AG09309 (cell line): ENCODE data around the gene PRKAG1.

ENCODE experiments used
- DNase-seq: peaks from one replicate; pipeline ENCODE4 v3.0.0-alpha.2; 2010; ENCODE audit warnings: low read depth
- H3K4me3 ChIP-seq: 2 replicates; pipeline ENCODE4 v1.5.1; 2011; ENCODE audit warnings: mild to moderate bottlenecking, low read depth, low read length, moderate library complexity; ENCODE audit not compliant: control insufficient read depth
- TF ChIP-seq, protein P1 (sequence below): IDR thresholded peaks from 2 replicates; pipeline ENCODE4 v1.5.1; 2011; ENCODE audit warnings: mild to moderate bottlenecking, low read depth, low read length, inconsistent platforms; ENCODE audit not compliant: insufficient read depth, control insufficient read depth; ENCODE audit errors: missing control alignments

PRKAG1 gene

DNA sequence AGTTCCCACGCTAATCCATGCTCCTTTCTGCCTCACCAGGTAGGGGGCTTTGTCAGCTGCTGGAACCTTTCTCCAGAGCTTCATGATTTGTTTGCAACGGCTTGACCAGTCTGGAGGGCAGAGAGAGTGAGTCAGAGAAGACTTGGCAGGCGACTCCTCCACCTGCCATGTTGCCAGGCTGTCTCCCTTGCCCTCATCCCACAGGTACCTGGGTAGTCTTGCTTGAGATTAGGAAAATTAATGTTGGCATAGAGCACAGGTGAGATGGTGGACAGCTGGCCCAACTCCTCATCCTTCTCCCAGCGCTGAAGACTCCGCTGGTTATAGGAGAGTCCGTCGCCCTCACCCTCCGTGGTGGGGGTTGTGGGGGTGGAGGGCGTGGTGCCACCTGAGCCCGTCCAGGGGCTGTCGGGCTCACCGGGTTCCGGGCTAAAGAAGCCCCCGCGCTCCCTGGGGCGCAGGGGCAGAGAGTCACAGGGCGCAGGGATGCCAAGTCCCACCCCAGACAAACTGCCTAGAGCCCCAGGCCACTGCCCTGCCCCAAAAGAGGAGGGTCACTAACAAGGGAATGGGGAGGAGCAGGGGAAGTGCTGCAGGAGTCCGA lies 23.4 kb upstream of the PRKAG1 start:
- TF ChIP-seq, protein P1, sequence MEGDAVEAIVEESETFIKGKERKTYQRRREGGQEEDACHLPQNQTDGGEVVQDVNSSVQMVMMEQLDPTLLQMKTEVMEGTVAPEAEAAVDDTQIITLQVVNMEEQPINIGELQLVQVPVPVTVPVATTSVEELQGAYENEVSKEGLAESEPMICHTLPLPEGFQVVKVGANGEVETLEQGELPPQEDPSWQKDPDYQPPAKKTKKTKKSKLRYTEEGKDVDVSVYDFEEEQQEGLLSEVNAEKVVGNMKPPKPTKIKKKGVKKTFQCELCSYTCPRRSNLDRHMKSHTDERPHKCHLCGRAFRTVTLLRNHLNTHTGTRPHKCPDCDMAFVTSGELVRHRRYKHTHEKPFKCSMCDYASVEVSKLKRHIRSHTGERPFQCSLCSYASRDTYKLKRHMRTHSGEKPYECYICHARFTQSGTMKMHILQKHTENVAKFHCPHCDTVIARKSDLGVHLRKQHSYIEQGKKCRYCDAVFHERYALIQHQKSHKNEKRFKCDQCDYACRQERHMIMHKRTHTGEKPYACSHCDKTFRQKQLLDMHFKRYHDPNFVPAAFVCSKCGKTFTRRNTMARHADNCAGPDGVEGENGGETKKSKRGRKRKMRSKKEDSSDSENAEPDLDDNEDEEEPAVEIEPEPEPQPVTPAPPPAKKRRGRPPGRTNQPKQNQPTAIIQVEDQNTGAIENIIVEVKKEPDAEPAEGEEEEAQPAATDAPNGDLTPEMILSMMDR: no peak
- DNase-seq: no peak
- H3K4me3 ChIP-seq: no peak overlapping the region

DNA sequence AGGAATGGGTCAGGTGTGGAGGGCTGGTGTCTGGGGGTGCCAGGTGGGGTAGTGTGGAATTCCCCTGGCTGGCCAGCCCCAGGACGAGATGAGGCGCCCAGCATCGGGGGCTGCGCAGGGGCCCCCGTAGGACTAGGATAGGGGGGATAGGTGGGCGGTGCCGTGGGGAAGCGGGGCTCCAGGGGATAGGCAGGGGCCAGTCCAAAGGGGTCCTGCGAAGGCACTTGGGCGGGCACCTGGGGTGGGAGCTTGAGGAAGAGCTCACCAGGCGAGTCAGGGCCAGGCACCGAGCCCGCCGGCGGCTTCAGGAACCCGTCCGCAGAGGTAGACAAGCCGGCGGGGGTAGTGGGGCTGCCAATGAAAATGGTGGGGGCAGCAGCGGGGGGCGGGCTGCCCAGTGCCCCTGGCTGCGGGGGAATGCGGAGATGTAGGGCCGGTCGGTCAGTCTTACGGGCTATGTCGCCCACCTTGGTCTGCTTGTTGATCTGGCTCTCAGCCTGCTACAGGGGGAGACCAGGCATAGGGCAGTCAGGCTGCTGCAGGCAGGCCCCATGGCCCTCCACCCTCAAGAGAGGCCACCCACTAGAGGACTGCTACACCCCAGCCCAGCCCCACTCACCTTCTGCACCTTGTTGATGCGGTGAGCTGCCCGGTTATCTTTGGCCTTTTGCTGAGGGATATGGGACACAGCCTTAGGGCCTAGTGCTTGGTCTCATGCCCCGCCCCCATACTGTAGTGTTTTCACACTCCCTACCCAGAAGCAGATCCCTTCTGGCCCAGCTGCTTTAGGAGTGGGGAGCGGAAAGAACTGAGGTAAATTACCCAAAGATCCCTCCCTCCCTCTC lies 22.7 kb upstream of the PRKAG1 start:
- no peak overlapping the region for H3K4me3 ChIP-seq
- TF ChIP-seq, protein P1: no peak
- no peak for DNase-seq

DNA sequence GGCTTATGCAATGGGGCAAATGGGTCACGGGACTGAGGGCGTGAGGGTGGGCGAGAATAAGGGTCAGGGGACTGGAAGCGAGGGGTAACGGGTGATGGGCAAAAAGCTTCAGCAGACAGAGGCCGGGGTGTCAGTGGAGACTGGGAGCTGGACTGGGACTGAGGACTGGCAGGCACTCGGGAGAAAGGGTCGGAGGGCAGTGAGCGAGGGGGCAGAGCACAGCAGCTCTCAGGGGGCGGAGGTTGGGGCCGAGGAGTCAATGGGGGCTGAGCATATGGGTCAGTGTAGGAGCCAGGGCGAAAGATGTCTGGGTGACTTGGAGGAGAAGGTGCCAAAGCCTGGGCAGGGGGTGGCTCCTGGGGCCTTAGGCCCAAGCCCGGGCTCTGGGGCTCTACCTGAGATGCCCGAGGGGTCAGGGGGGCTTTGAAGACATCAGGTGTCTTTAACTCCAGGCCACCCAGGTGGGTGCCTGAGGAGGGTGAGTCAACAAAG lies 21.8 kb upstream of the PRKAG1 start:
- TF ChIP-seq, protein P1: no peak
- DNase-seq: no peak
- H3K4me3 ChIP-seq: no peak overlapping the region

DNA sequence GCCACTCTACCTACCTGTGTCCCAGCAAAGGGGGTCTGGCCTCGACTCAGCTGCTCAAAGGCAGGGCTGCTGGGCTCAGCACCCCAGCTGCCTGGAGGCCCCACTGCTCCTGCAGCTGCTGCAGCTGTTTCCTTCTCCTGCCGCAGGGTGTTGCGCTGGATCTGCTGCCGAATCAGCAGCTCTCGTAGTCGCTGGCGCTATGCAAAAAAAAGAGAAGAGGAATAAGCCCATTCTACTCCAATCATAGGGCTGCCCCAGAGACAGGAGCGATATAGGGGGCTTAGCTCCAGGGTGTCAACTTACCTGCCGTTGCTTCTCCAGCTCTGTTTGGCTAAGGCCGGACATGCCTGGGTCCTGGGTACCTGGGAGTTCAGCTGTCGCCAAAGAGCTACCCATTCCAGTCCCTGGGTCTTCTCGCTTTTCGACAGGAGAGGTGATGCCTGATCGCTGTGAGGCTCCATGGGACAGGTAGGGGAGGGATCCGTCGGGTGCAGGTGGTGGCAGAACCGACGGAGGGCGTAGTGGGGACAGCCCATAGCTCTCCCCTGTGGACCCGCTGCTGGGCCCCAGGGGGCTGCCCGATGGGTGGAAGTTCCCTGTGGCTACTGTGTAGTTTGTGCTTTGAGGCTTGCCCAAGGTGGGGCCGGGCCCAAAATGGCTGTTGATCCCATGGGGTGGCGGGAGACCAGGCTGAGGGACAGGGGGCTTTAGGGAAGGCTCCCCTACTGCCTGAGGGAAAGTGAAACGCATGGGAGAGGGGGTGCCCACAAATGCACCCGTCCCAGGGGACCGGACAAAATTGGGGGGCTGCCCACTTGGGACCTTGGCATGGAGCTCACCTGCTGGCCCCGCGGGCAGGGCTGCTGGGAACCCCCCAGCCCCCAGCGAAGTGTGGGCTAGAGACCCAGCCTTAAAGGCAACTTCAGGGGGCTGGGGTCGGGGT lies 21.1 kb upstream of the PRKAG1 start:
- no peak for DNase-seq
- TF ChIP-seq, protein P1: no peak

DNA sequence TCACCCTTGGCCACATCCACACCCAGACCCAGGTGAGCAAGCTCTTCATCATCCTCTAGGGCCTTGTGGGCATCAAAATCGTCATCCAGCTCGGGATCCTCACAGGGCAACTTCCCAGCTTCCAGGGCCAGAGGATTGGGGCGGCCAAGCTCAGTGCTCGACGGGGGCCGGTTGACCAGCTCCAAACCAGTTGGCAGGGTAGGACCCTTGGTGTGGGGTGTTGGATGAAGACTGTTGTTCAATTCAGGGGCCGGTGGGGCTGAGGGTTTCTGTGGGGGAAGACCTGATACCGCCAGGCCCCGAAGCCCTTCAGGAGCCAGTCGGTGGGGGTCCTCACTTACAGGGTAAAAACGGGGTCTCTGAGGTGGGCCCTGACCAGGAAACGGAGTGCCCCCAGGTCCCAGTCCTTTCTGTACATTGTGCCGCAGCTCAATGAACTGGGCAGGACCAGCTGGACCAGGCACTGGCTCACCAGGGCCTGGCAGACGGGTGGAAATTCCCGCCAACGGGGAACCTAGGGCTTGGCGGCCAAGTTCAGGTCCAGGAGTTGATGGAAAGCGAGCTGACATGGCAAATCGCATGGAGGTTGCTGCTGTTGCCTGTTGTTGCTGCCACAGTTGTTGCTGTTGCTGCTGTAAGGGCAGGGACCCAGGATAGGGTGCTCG lies 19.8 kb upstream of the PRKAG1 start:
- TF ChIP-seq, protein P1: no peak
- no peak for DNase-seq
- no peak overlapping the region for H3K4me3 ChIP-seq

More for the DNA sequence above, 21.1 kb upstream of the PRKAG1 start:
- H3K4me3 ChIP-seq: no peak overlapping the region

DNA sequence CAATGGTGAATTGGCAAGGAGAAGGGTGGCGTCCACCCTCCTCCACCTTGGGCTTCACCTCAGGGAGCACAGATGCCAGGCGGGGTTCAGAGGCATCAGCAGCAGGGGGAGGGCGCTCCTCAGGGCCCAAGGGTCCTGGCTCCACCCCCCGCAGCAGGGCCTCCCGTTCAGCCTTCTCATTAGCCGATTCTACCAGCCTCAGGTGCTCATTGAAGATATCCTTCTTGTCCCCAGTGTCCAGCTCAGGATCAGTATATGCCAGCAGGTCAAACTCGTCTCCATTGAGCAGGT lies 19.3 kb upstream of the PRKAG1 start:
- no peak overlapping the region for H3K4me3 ChIP-seq
- TF ChIP-seq, protein P1: no peak
- no peak for DNase-seq
